Measurements from ENCODE around the gene MARCHF10.
A peak's percentile ranks its signal among the peaks of the same experiment; 100 is the strongest.
"Not testable (repeated sequence)": the region's sequence is repeated elsewhere in the genome, so short reads cannot be mapped to it uniquely, and the experiment has no call there.

The MARCHF10 gene

DNA sequence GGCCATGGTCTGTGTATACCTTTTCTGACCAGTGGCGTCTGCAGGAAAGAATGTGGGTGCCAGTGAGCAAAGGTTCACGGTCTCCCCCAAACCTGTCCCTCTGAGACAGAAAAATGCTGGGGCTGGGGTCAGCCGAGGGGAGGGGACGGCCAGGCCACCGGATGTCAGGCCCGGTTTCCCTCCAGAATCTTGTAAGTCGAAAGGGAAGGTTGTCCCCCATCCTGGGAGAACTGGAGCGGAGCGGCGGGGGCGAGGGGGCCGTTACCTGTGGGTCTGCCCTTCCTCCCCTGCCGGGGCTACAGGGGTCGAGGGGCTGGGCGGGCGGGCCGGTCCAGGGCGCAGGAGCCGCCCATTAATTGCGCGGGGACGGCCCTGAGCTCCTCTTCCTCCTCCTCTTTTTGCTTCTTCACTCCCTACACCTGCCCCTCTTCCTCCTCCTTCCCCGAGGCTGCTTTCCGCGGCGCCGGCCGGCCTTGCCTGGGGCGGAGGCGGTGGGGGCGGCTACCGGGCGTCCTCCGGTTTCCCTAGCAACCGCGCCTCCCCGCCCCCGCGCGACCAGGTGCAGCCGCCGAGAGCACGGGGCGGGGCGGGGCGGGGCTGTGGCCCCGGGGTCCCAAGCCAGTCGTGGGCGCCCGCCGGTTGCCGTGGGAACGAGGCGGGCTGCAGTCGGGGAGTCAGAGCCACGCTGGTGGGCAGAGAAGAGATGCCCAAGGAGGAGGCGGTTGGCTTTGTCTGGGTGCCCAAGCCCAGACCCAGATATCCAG, at the start of gene MARCHF10:
Gene MARCHF10, minus strand, starts transcription at position 503 of the 764 bp plus-strand sequence. CDS start 6,579 bp downstream, outside the sequence.
- DNase-seq, result peak; percentile 42 to 68

- DNase-seq, result no peak
Measured at GRCh38 chr17:62857526-62857925, 49.4 kb upstream of the MARCHF10 start.

- no peak for DNase-seq
Measured at GRCh38 chr17:62856594-62856993, 48.5 kb upstream of the MARCHF10 start.

- DNase-seq, result no peak
Measured at GRCh38 chr17:62855156-62855555, 47.0 kb upstream of the MARCHF10 start.

- DNase-seq, result no peak
Measured at GRCh38 chr17:62854098-62854680, 46.1 kb upstream of the MARCHF10 start.

DNA sequence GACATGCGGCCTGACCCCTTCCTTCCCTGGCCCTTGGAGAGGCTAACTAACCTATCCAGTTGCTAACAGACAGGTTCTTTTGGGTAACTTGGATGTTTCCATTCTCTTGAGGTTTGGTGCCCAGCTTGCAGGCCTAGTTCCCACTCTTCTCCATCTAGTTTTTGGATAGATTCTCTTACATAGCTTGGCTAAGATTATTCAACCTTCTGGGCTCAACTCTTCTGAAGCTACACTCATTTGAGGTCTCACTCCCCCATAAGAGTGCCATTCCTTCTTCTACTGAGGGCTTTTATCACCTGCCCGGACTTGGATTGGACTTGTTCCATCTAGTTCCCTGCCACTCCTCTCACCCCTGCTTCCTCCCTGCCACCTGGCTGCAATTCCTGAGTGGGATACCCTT, 44.1 kb upstream of the MARCHF10 start:
- DNase-seq, result no peak

DNA sequence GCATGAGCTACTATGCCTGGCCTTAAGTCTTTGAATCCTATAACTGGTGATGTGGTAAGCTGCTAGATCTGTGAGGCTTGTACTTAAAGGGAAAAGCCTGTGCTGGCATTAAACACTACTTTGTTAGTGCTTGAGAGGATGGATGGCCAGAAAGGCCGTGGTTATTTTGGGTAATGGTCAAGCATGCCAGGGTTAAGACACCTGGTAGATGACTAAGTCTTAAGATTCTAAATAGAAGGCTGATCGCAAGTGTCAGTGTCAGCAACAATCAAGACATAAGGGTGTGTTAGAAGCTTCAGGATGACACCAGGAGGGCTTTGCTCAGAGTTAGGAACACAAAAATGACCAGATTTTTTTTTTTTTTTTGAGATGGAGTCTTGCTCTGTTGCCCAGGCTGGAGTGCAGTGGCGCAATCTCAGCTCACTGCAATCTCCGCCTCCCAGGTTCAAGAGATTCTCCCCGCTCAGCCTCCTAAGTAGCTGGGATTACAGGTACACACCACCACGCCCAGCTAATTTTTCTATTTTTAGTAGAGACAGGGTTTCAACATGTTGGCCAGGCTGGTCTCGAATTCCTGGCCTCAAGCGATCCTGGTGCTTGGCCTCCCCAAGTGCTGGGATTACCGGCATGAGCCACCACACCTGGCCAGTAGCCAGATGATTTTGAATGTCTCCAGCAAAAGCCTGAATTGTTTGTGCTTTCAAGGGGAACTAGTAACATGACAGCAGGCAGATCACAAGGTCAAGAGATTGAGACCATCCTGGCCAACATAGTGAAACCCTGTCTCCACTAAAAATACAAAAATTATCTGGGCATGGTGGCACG, 41.7 kb upstream of the MARCHF10 start:
- not testable (repeated sequence) for DNase-seq

DNA sequence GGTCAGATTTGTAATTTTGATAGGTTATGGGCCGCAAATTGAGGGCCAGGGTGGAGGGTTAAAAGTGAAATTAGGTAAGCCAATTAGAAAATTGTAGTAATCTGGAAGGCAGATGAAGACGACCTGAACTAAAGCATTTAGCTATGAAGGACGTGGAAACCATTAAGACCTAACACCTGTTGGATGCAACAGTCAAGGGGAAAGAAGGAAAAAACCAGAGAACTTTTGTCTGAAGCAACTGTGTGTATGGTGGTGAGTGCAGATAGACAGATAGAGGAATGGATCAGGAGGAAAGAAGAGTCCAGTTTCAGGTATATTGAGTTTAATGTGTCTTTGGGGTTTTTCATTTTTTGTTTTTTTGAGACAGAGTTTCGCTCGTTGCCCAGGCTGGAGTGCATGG, 40.2 kb upstream of the MARCHF10 start:
- no peak for DNase-seq

DNA sequence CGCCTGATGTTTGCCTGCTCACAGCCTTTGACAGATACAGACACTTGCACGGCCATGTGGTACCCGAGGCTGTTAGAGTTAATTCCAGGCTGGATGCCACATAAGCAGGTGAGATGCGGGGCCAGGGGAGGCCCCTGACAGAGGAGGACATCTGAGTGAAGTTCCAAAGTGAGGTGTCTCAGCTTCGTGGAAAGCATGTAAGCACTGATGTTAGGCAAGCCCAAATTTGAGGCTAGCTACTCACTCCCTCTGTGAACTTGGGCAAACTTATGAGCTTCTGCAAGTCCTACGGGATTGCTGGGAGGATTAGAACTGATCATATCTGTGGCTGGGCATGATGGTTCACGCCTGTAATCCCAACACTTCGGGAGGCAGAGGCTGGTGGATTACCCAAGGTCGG, 39.3 kb upstream of the MARCHF10 start:
- DNase-seq, result no peak

- DNase-seq, result no peak
Measured at GRCh38 chr17:62840871-62841270, 32.8 kb upstream of the MARCHF10 start.

DNA sequence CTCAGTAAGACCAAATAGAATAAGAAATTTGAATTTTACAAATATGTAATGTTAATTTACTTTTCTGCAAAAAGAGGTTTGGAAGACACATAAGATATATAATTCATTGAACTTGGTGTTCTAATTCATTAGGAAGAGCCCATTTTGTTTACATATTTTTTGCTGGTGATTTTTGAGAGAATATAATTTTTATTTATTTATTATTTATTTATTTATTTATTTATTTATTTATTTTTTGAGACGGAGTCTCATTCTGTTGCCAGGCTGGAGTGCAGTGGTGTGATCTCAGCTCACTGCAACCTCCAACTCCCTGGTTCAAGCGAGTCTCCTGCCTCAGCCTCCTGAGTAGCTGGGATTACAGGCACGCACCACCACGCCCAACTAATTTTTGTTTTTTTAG, 25.7 kb upstream of the MARCHF10 start:
- not testable (repeated sequence) for DNase-seq

GRCh38 chr17:62832405-62832804, 24.3 kb upstream of the MARCHF10 start:
- no peak for DNase-seq

DNA sequence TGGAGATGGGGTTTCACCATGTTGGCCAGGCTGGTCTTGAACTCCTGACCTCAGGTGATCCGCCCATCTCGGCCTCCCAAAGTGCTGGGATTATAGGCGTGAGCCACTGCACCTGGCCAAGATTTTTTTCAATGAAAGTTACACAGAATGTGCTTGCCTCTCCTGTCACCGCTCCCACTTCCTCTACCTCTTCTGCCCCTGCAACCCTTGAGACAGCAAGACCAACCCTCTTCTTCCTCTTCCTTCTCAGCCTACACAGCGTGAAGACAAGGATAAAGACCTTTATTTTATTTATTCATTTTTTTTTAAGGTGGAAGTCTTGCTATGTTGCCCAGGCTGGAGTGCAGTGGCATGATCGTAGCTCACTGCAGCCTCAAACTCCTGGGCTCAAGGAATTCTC, 23.0 kb upstream of the MARCHF10 start:
- not testable (repeated sequence) for DNase-seq

DNA sequence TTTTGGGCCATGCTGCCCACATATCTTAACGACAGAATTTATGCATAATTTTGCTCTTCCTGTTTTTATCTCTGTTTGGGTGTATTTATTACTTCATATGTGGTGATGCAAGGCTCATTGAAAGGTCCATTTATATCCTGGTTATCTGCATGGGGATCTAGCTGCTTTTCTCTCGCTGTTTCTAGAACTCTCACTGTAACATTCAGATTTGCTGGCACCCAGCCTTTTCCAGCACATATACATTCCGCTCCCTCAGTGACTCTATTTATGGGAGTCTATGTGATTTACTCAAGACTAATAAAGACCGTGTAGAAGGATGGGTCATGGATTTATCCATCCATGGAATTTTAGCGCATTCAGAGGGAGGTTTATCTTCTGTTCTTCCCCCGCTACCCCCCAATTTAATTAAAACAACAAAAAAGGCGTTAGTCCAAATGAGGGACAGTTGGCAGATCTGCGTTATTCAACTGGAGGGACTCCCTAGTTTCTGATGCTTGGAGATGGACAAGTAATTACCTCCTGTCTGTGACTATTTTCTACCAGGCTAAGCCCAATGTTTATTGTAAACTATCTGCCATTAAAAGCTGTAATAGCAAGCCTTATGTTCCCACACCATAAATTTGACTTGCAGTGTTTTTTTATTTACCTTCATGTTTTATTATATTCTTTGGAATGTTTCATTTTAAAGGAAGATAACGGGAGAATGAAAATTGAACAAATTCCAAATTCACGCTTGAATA, 19.8 kb upstream of the MARCHF10 start:
- no peak for DNase-seq

- no peak for DNase-seq
Measured at GRCh38 chr17:62826956-62827355, 18.8 kb upstream of the MARCHF10 start.

- DNase-seq, result no peak
Measured at GRCh38 chr17:62825182-62825581, 17.1 kb upstream of the MARCHF10 start.

- DNase-seq, result no peak
Measured at GRCh38 chr17:62824290-62825131, 16.4 kb upstream of the MARCHF10 start.

DNA sequence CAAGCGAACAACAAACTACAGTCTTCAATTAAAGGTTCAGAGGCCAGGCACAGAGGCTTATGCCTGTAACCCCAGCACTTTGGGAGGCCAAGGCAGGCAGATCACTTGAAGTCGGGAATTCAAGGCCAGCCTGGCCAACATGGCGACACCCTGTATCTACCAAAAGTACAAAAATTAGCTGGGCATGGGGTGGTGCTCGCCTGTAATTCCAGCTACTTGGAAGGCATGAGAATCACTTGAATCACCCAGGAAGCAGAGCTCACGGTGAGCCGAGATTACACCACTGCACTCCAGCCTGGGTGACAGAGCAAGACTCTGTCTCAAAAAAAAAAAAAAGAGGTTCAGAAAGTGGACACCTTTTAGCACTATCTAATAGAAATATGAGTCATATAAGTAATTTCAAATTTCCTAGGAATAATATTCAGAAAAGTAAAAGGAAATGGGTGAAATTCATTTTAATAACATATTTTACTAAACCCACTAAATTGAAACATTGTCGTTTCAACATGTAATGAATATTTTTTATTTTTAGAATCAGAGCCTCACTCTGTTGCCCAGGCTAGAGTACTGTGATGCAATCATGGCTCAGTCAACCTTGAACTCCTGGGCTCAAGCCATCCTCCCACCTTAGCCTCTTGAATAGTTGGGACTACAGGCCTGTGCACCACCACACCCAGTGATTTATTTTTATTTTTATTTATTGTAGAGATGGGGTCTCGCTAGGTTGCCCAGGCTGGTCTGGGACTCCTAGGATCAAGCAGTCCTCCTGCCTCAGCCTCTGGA, 15.2 kb upstream of the MARCHF10 start:
- no peak for DNase-seq

GRCh38 chr17:62822080-62822904, 14.2 kb upstream of the MARCHF10 start:
- DNase-seq, result no peak

All from activated CD4-positive, alpha-beta T cell treated with anti-CD3 and anti-CD28 coated beads for 4 hours (primary cell).